Kidney (tissue), 14 donors: ENCODE measurements around the gene FOSL2. TPM values are rescaled to one million over a fixed set of nuclear protein-coding genes. Genes with fewer than 3 reads are reported as not detected.

Source experiments
- DNase-seq, 5 donors: peaks; one replicate each; pipeline ENCODE4 v3.0.0-alpha.2; 2013 to 2020
- FAIRE-seq: peaks from 2 replicates; lab custom pipeline; 2012; peaks lifted over from hg19 to GRCh38; lab: Jason Lieb, UNC
- H3K27ac ChIP-seq, 2 donors: one replicate each; pipeline ENCODE4 v1.7.0; 2013; ENCODE audit warnings: low read depth in 2 of 2, low read length in 2 of 2, inconsistent platforms in 1 of 2
- H3K27me3 ChIP-seq: one replicate; pipeline ENCODE4 v1.7.1; 2013; ENCODE audit warnings: low read length, inconsistent platforms; ENCODE audit not compliant: control insufficient read depth, insufficient read depth
- H3K36me3 ChIP-seq, 3 donors: one replicate each; pipeline versions ENCODE4 v1.7.0 to v1.7.1; 2013; ENCODE audit warnings: low read length in 3 of 3, control low read depth in 1 of 3, inconsistent platforms in 1 of 3; ENCODE audit not compliant: insufficient read depth in 3 of 3, control insufficient read depth in 2 of 3
- H3K4me1 ChIP-seq, 3 donors: one replicate each; pipeline versions ENCODE4 v1.7.0 to v1.7.1; 2013; ENCODE audit warnings: low read length in 3 of 3, inconsistent platforms in 1 of 3, low read depth in 1 of 3; ENCODE audit not compliant: control insufficient read depth in 2 of 3, insufficient read depth in 2 of 3
- H3K4me3 ChIP-seq, 3 donors: one replicate each; pipeline versions ENCODE4 v1.7.0 to v1.8.1; 2013; ENCODE audit warnings: low read length in 3 of 3, control low read depth in 1 of 3, inconsistent platforms in 1 of 3
- H3K9ac ChIP-seq, 3 donors: one replicate each; pipeline versions ENCODE4 v1.7.0 to v1.7.1; 2013; ENCODE audit warnings: low read length in 3 of 3, control low read depth in 1 of 3, inconsistent platforms in 1 of 3
- H3K9me3 ChIP-seq, 3 donors: one replicate each; pipeline versions ENCODE4 v1.7.0 to v1.7.1; 2013; ENCODE audit warnings: low read length in 3 of 3, control low read depth in 1 of 3, inconsistent platforms in 1 of 3; ENCODE audit not compliant: control insufficient read depth in 2 of 3, insufficient read depth in 1 of 3
- CTCF ChIP-seq: IDR thresholded peaks from 3 replicates; pipeline ENCODE4 v1.5.1; 2012; ENCODE audit warnings: mild to moderate bottlenecking, moderate library complexity, borderline replicate concordance; ENCODE audit not compliant: insufficient read depth; ENCODE audit errors: extremely low read depth
- intact Hi-C: fragments of 100-400 bp; cut with DNase I; formaldehyde crosslinking; loops from one replicate; pipeline ENCODE4 v1.11.1; 2022
- polyA plus RNA-seq: library from polyadenylated mRNA; stranded (reverse); fragments of 350-450 nt; fragmentation: Illumina TruSeq; extraction: RNeasy Lipid Tissue Mini Kit (QIAGEN cat#74804); gene quantifications from one replicate; pipeline ENCODE4 v1.2.3, GENCODE V29; 2014; ENCODE audit warnings: low read depth, low replicate concordance; ENCODE audit not compliant: insufficient read depth
- total RNA-seq: library from RNA; stranded (reverse); fragmentation: NEBNext Ultra II Directional; extraction: Animal tissue kit (Norgen Biotek cat#: 25700); gene quantifications from one replicate; pipeline ENCODE4 v1.2.1, GENCODE V29; 2021
- donor health status: control.
- donor health status: control.
- donor health status: control.
- donor health status: control.
- donor health status: control.
- donor health status: DM: yes; HTN: yes; CAD: no.
- donor health status: Normal renal cell carcinoma (clear cell type).

FOSL2 gene
- total and polyA plus RNA-seq, 2 donors from 2014 or later = 20.6 to 149 TPM

- Histone ChIP-seq H3K4me1 (peaks cover 0 to 13% (median 9%) of the 10 kb centered on the region in 3 donors), H3K27me3 (no peaks in the 10 kb centered on the region), H3K27ac (no peak overlapping the region), H3K4me3 (no peak overlapping the region), H3K36me3 (no peaks in the 10 kb centered on the region), H3K9me3 (no peaks in the 10 kb centered on the region), H3K9ac (no peak overlapping the region)
- no peak for DNase-seq
- intact Hi-C loops = no loop called here
- no peak for FAIRE-seq
- TF ChIP-seq CTCF = no peak
Measured at GRCh38 chr2:28363686-28364280, 28.9 kb upstream of the FOSL2 start.

GRCh38 chr2:28364610-28365009 lies 28.0 kb upstream of the FOSL2 start:
- H3K9ac ChIP-seq = no peak overlapping the region
- no peak overlapping the region for H3K27ac ChIP-seq
- DNase-seq (no peak), FAIRE-seq (no peak)
- H3K9me3 ChIP-seq = no peaks in the 10 kb centered on the region
- H3K27me3 ChIP-seq = no peaks in the 10 kb centered on the region
- peaks cover 0 to 13% (median 9%) of the 10 kb centered on the region in 3 donors for H3K4me1 ChIP-seq
- no peak overlapping the region for H3K4me3 ChIP-seq
- no peaks in the 10 kb centered on the region for H3K36me3 ChIP-seq
- TF ChIP-seq CTCF = no peak
- intact Hi-C loops = no loop called here

- H3K27me3 ChIP-seq = no peaks in the 10 kb centered on the region
- H3K4me3 ChIP-seq = no peak overlapping the region
- H3K9ac ChIP-seq = no peak overlapping the region
- H3K36me3 ChIP-seq = no peaks in the 10 kb centered on the region
- H3K4me1 ChIP-seq = peaks cover 0 to 13% (median 9%) of the 10 kb centered on the region in 3 donors
- H3K27ac ChIP-seq = no peak overlapping the region
- DNase-seq = peak in 2 of 5 donors; percentile 60 to 63
- intact Hi-C loops = no loop called here
- no peak for FAIRE-seq
- no peak for TF ChIP-seq CTCF
- H3K9me3 ChIP-seq = no peaks in the 10 kb centered on the region
Measured at GRCh38 chr2:28365158-28365557, 27.5 kb upstream of the FOSL2 start.

- FAIRE-seq = no peak
- no peak for TF ChIP-seq CTCF
- no peak overlapping the region for H3K4me3 ChIP-seq
- no peak overlapping the region for H3K27ac ChIP-seq
- no peaks in the 10 kb centered on the region for H3K36me3 ChIP-seq
- H3K9me3 ChIP-seq = no peaks in the 10 kb centered on the region
- intact Hi-C loops = no loop called here
- H3K27me3 ChIP-seq = no peaks in the 10 kb centered on the region
- DNase-seq = no peak
- peaks cover 0 to 13% (median 6%) of the 10 kb centered on the region in 3 donors for H3K4me1 ChIP-seq
- H3K9ac ChIP-seq = no peak overlapping the region
Measured at GRCh38 chr2:28366149-28366495, 26.5 kb upstream of the FOSL2 start.
